Activated CD8-positive, alpha-beta memory T cell treated with anti-CD3 and anti-CD28 coated beads for 48 hours (primary cell): Measurements from ENCODE around the gene GPR83.
"Not testable (repeated sequence)": the region's sequence is repeated elsewhere in the genome, so short reads cannot be mapped to it uniquely, and the experiment has no call there.

Experiments used
- DNase-seq, 3 experiments: peaks; one replicate each; pipeline ENCODE4 v3.0.0-alpha.2; 2020; ENCODE audit warnings: low read depth in 2 of 3, low spot score in 2 of 3

Gene GPR83

GRCh38 chr11:94376841-94377240 lies 24.4 kb downstream of the GPR83 start:
- no peak for DNase-seq

GRCh38 chr11:94370576-94370975 lies 30.6 kb downstream of the GPR83 start:
- not testable (repeated sequence) for DNase-seq

- not testable (repeated sequence) for DNase-seq
Observed at GRCh38 chr11:94350850-94351563, 50.2 kb downstream of the GPR83 start.

GRCh38 chr11:94346311-94346710 lies 54.9 kb downstream of the GPR83 start:
- not testable (repeated sequence) for DNase-seq

GRCh38 chr11:94343495-94343894 lies 57.7 kb downstream of the GPR83 start:
- DNase-seq: no peak

- no peak for DNase-seq
Observed at GRCh38 chr11:94342250-94342649, 59.0 kb downstream of the GPR83 start.

- DNase-seq: no peak
Observed at GRCh38 chr11:94338651-94339050, 62.6 kb downstream of the GPR83 start.

GRCh38 chr11:94336033-94336432 lies 65.2 kb downstream of the GPR83 start:
- DNase-seq: no peak

- no peak for DNase-seq
Observed at GRCh38 chr11:94332814-94333213, 68.4 kb downstream of the GPR83 start.

- DNase-seq: no peak
Observed at GRCh38 chr11:94330789-94331188, 70.4 kb downstream of the GPR83 start.

GRCh38 chr11:94329501-94329900 lies 71.7 kb downstream of the GPR83 start:
- DNase-seq: no peak

- no peak for DNase-seq
Observed at GRCh38 chr11:94328587-94329080, 72.6 kb downstream of the GPR83 start.
